BLaER1 treated with 17β-estradiol and CSF1 and Interleukin-3, amounts not matched to agents 10 nM and 100 nM (cell line): Measurements from ENCODE around the gene PIK3R1.

Experiments
- H3K27ac ChIP-seq, 11 experiments: shearing (Covaris generic); formaldehyde crosslinking; 2 replicates each; pipeline ENCODE4 v1.8.1; 2022
- H3K27me3 ChIP-seq, 11 experiments: shearing (Covaris generic); formaldehyde crosslinking; 2 replicates each; pipeline ENCODE4 v1.8.1; 2022
- H3K36me3 ChIP-seq, 11 experiments: shearing (Covaris generic); formaldehyde crosslinking; 2 replicates each; pipeline ENCODE4 v1.8.1; 2022
- H3K4me1 ChIP-seq, 10 experiments: shearing (Covaris generic); formaldehyde crosslinking; 2 replicates each; pipeline ENCODE4 v1.8.1; 2022
- H3K4me2 ChIP-seq, 11 experiments: shearing (Covaris generic); formaldehyde crosslinking; 2 replicates each; pipeline ENCODE4 v1.8.1; 2022
- H3K4me3 ChIP-seq, 10 experiments: shearing (Covaris generic); formaldehyde crosslinking; 2 replicates each; pipeline ENCODE4 v1.8.1; 2022
- H3K9ac ChIP-seq, 11 experiments: shearing (Covaris generic); formaldehyde crosslinking; 2 replicates each; pipeline ENCODE4 v1.8.1; 2022
- H3K9me3 ChIP-seq, 11 experiments: shearing (Covaris generic); formaldehyde crosslinking; replicated peaks in 1 of 11; 2 replicates each; pipeline ENCODE4 v1.8.1; 2022
- H4K20me1 ChIP-seq, 11 experiments: shearing (Covaris generic); formaldehyde crosslinking; 2 replicates each; pipeline ENCODE4 v1.8.1; 2022
- Cebpa-rat ChIP-seq, 11 experiments: shearing (Covaris generic); IDR thresholded peaks; 2 replicates each; pipeline ENCODE4 v1.8.1; 2022

The PIK3R1 gene

GRCh38 chr5:68282001-68282400 is 66.4 kb downstream of the PIK3R1 start:
- Histone ChIP-seq H4K20me1 (peaks cover 25 to 99% (median 44%) of the 10 kb centered on the region in 11 experiments; a peak in 19 of 22 replicates), H3K36me3 (peaks cover 74 to 89% (median 79%) of the 10 kb centered on the region in 11 experiments), H3K27me3 (no peaks in the 10 kb centered on the region), H3K4me1 (peaks cover 7 to 35% (median 28%) of the 10 kb centered on the region in 10 experiments), H3K4me2 (no peak overlapping the region), H3K9me3 (no peaks in the 10 kb centered on the region), H3K4me3 (no peak overlapping the region), H3K27ac (no peak overlapping the region), H3K9ac (no peak overlapping the region)
- TF ChIP-seq Cebpa-rat (IDR thresholded peaks at IDR 0.05) = no peak

- peaks cover 58 to 75% (median 63%) of the 10 kb centered on the region in 11 experiments for H3K36me3 ChIP-seq
- no peak for TF ChIP-seq Cebpa-rat (IDR thresholded peaks at IDR 0.05)
- H3K9me3 ChIP-seq = no peaks in the 10 kb centered on the region
- peaks cover 42 to 99% (median 62%) of the 10 kb centered on the region in 11 experiments for H4K20me1 ChIP-seq
- H3K4me1 ChIP-seq = peaks cover 23 to 53% (median 46%) of the 10 kb centered on the region in 10 experiments
- H3K9ac ChIP-seq = no peak overlapping the region
- no peak overlapping the region for H3K27ac ChIP-seq
- H3K4me3 ChIP-seq = no peak overlapping the region
- H3K4me2 ChIP-seq = peak overlapping the region in 3 of 11 experiments; percentile 16 to 31 (median 17); a peak in 2 of 22 replicates
- no peaks in the 10 kb centered on the region for H3K27me3 ChIP-seq
Observed at GRCh38 chr5:68283766-68284165, 68.2 kb downstream of the PIK3R1 start.

DNA sequence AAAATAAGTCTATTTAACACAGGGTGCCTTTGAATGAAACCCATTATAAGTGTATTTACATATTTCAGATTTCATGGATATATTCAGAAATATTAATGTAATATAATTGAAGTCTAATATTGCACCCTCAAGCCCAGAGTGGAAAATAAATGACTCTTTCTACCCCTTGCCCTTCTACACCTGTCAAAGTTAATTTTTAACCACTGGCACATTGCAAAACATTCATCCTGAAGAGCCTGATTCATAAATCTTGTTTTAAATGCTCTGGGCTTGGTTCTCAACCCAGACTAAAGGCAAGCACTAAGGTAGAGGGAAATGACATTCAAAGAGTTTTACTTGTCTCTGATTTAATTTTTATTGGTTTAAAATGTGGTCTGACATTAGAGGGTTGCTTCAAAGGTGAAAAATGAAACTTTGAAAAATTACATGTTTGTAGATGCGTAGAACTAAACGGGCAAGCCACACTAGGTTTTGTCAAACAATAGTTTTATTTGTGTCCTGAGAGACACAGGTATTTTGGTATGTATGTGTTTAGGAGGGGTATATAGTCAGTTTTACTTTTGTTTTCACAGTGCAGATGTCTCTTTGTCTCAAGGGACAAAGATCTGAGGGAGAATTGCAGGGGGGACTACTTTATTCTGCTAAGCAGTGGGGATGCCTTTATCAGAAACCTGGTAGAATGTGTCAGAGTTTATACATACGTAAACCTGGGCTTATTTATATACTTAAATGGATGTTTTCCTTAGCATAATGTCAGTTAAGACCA is 69.7 kb downstream of the PIK3R1 start:
- H4K20me1 ChIP-seq = peaks cover 49 to 99% (median 73%) of the 10 kb centered on the region in 11 experiments
- H3K27ac ChIP-seq = peak overlapping the region in 1 of 11 experiments; percentile 15; a peak in 3 of 22 replicates
- H3K9ac ChIP-seq = peak overlapping the region in 4 of 11 experiments; percentile 4 to 32 (median 19); a peak in 2 of 22 replicates
- peaks cover 29 to 58% (median 51%) of the 10 kb centered on the region in 10 experiments for H3K4me1 ChIP-seq
- H3K27me3 ChIP-seq = no peaks in the 10 kb centered on the region
- no peaks in the 10 kb centered on the region for H3K9me3 ChIP-seq
- H3K4me2 ChIP-seq = peak overlapping the region in 7 of 11 experiments; percentile 4 to 57 (median 20); a peak in 10 of 22 replicates
- H3K36me3 ChIP-seq = peaks cover 50 to 75% (median 61%) of the 10 kb centered on the region in 11 experiments
- H3K4me3 ChIP-seq = no peak overlapping the region
- no peak for TF ChIP-seq Cebpa-rat (IDR thresholded peaks at IDR 0.05)

GRCh38 chr5:68285851-68286611 is 70.5 kb downstream of the PIK3R1 start:
- H3K9ac ChIP-seq = peak overlapping the region in 2 of 11 experiments; percentile 7 to 31; a peak in 2 of 22 replicates
- H3K27me3 ChIP-seq = no peaks in the 10 kb centered on the region
- peaks cover 48 to 75% (median 61%) of the 10 kb centered on the region in 11 experiments for H3K36me3 ChIP-seq
- TF ChIP-seq Cebpa-rat (IDR thresholded peaks at IDR 0.05) = no peak
- no peak overlapping the region for H3K4me3 ChIP-seq
- peaks cover 49 to 100% (median 74%) of the 10 kb centered on the region in 11 experiments for H4K20me1 ChIP-seq
- no peak overlapping the region; a peak in 3 of 22 replicates for H3K27ac ChIP-seq
- H3K4me1 ChIP-seq = peaks cover 29 to 58% (median 51%) of the 10 kb centered on the region in 10 experiments
- H3K9me3 ChIP-seq = no peaks in the 10 kb centered on the region
- peak overlapping the region in 7 of 11 experiments; percentile 12 to 98 (median 31); a peak in 9 of 22 replicates for H3K4me2 ChIP-seq

GRCh38 chr5:68286612-68286912 is 71.0 kb downstream of the PIK3R1 start:
- H3K4me2 ChIP-seq = peak overlapping the region; percentile 85 to 98 (median 94); a peak in 14 of 22 replicates
- H3K9ac ChIP-seq = no peak overlapping the region
- H4K20me1 ChIP-seq = peaks cover 49 to 100% (median 77%) of the 10 kb centered on the region in 11 experiments
- peaks cover 29 to 58% (median 51%) of the 10 kb centered on the region in 10 experiments for H3K4me1 ChIP-seq
- no peak overlapping the region for H3K27ac ChIP-seq
- no peak overlapping the region for H3K4me3 ChIP-seq
- H3K27me3 ChIP-seq = no peaks in the 10 kb centered on the region
- H3K9me3 ChIP-seq = no peaks in the 10 kb centered on the region
- H3K36me3 ChIP-seq = peaks cover 46 to 75% (median 61%) of the 10 kb centered on the region in 11 experiments
- no peak for TF ChIP-seq Cebpa-rat (IDR thresholded peaks at IDR 0.05)

DNA sequence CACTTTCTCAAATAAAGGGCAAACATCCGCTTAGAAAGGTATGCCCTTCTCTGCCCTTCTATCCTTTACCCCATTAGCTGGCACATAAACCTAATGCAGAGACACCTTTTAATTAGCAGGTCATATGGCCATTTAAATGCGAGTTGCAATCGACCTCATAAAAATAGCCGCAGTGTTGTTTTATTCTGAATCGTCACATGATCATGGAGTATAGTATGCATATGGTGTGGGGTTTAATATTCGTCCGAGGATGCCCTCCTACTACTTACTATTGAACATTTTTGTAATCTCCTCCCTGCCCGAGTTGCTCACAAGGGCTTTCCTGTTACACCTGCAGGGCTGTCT is 72.0 kb downstream of the PIK3R1 start:
- Histone ChIP-seq H3K36me3 (peaks cover 46 to 75% (median 61%) of the 10 kb centered on the region in 11 experiments), H3K9me3 (no peaks in the 10 kb centered on the region), H3K27ac (peak overlapping the region; percentile 43 to 84 (median 65); a peak in 18 of 22 replicates), H4K20me1 (peaks cover 39 to 100% (median 77%) of the 10 kb centered on the region in 11 experiments), H3K4me2 (peak overlapping the region; percentile 85 to 98 (median 94)), H3K4me1 (peaks cover 29 to 58% (median 51%) of the 10 kb centered on the region in 10 experiments), H3K9ac (peak overlapping the region; percentile 59 to 81 (median 75)), H3K27me3 (no peaks in the 10 kb centered on the region), H3K4me3 (peak overlapping the region; percentile 49 to 69 (median 58); a peak in 19 of 20 replicates)
- no peak for TF ChIP-seq Cebpa-rat (IDR thresholded peaks at IDR 0.05)

GRCh38 chr5:68287976-68288706 is 72.6 kb downstream of the PIK3R1 start:
- H3K9ac ChIP-seq = peak overlapping the region; percentile 59 to 81 (median 75)
- peak overlapping the region; percentile 85 to 98 (median 94) for H3K4me2 ChIP-seq
- H3K36me3 ChIP-seq = peaks cover 46 to 75% (median 61%) of the 10 kb centered on the region in 11 experiments
- H3K4me3 ChIP-seq = peak overlapping the region; percentile 49 to 69 (median 58)
- no peak for TF ChIP-seq Cebpa-rat (IDR thresholded peaks at IDR 0.05)
- H3K4me1 ChIP-seq = peaks cover 29 to 58% (median 51%) of the 10 kb centered on the region in 10 experiments
- peaks cover 35 to 100% (median 72%) of the 10 kb centered on the region in 11 experiments for H4K20me1 ChIP-seq
- no peaks in the 10 kb centered on the region for H3K9me3 ChIP-seq
- H3K27me3 ChIP-seq = no peaks in the 10 kb centered on the region
- H3K27ac ChIP-seq = peak overlapping the region; percentile 43 to 84 (median 65); a peak in 21 of 22 replicates

GRCh38 chr5:68288707-68289134 is 73.2 kb downstream of the PIK3R1 start:
- Histone ChIP-seq H4K20me1 (peaks cover 31 to 99% (median 66%) of the 10 kb centered on the region in 11 experiments), H3K4me2 (peak overlapping the region; percentile 85 to 98 (median 94)), H3K9ac (peak overlapping the region; percentile 59 to 81 (median 75)), H3K36me3 (peaks cover 45 to 75% (median 61%) of the 10 kb centered on the region in 11 experiments), H3K27ac (peak overlapping the region; percentile 43 to 84 (median 65); a peak in 20 of 22 replicates), H3K4me3 (peak overlapping the region; percentile 49 to 69 (median 58)), H3K27me3 (no peaks in the 10 kb centered on the region), H3K4me1 (peaks cover 29 to 56% (median 50%) of the 10 kb centered on the region in 10 experiments), H3K9me3 (no peaks in the 10 kb centered on the region)
- TF ChIP-seq Cebpa-rat (IDR thresholded peaks at IDR 0.05) = no peak
